Measurements from ENCODE around the gene TLNRD1.

GRCh38 chr15:80982205-80982604, 18.5 kb upstream of the TLNRD1 start:
- TF ChIP-seq CTCF (IDR thresholded peaks at IDR 0.05) (no peak), POLR2A (IDR thresholded peaks at IDR 0.05) (no peak)
